IMR-90 (cell line): ENCODE measurements around the gene RIPPLY3. TPM values are rescaled to one million over a fixed set of nuclear protein-coding genes. Genes with fewer than 3 reads are reported as not detected.

Experiments
- ATAC-seq: fragments of 200-7000 bp; cut with Tn5 transposase; 2 replicates; pipeline ENCODE4 v1.9.1; 2020; ENCODE audit warnings: low read depth, mild to moderate bottlenecking, moderate library complexity
- BruUV-seq: library from RNA; stranded (reverse); fragments of 400-500 nt; replicated peaks from 2 replicates; lab custom pipeline; 2021; lab: Mats Ljungman, UMichigan
- CTCF ChIA-PET: fragments of 300-600 bp; formaldehyde crosslinking; extraction: SDS; loops from one replicate; lab custom pipeline; 2021; ENCODE audit warnings: antibody characterized with exemption; lab: Yijun Ruan, JAX
- POLR2A ChIA-PET: fragments of 300-600 bp; sonication (Branson Sonifier 250); formaldehyde crosslinking; loops from one replicate; lab custom pipeline; 2022; ENCODE audit warnings: antibody characterized with exemption; ENCODE audit not compliant: unreplicated experiment; lab: Charles Lee
- DNase-seq: peaks from one replicate; pipeline ENCODE4 v3.0.0; 2013
- H2AFZ ChIP-seq: replicated peaks from 2 replicates; pipeline ENCODE3; 2013; ENCODE audit warnings: low read length, mild to moderate bottlenecking; ENCODE audit not compliant: poor library complexity
- H2AK5ac ChIP-seq: 2 replicates; pipeline ENCODE4 v1.6.1; 2013; ENCODE audit warnings: low read depth, low read length, inconsistent platforms
- H2AK9ac ChIP-seq: replicated peaks from 2 replicates; pipeline ENCODE3; 2013; ENCODE audit warnings: mild to moderate bottlenecking, low read depth, low read length, moderate library complexity; ENCODE audit not compliant: poor library complexity
- H2BK120ac ChIP-seq: 2 replicates; pipeline ENCODE4 v1.6.1; 2013; ENCODE audit warnings: low read depth, low read length, inconsistent platforms
- H2BK15ac ChIP-seq: 3 replicates; pipeline ENCODE4 v1.6.1; 2013; ENCODE audit warnings: low read depth, low read length, inconsistent platforms
- H2BK20ac ChIP-seq: 2 replicates; pipeline ENCODE4 v1.6.1; 2013; ENCODE audit warnings: low read depth, mild to moderate bottlenecking, inconsistent platforms, low read length, moderate library complexity
- H2BK5ac ChIP-seq: 2 replicates; pipeline ENCODE4 v1.6.1; 2013; ENCODE audit warnings: mild to moderate bottlenecking, low read depth, low read length, inconsistent platforms; ENCODE audit not compliant: poor library complexity, severe bottlenecking
- H3K14ac ChIP-seq: replicated peaks from 2 replicates; pipeline ENCODE4 v1.6.1; 2013; ENCODE audit warnings: low read depth, low read length, inconsistent platforms
- H3K18ac ChIP-seq: 2 replicates; pipeline ENCODE4 v1.6.1; 2013; ENCODE audit warnings: low read depth, low read length, control low read depth
- H3K23ac ChIP-seq: 2 replicates; pipeline ENCODE4 v1.6.1; 2013; ENCODE audit warnings: low read depth, low read length, inconsistent platforms
- H3K27ac ChIP-seq: 2 replicates; pipeline ENCODE4 v1.5.1; 2013; ENCODE audit warnings: mild to moderate bottlenecking, control low read depth, low read length; ENCODE audit not compliant: insufficient read depth
- H3K27me3 ChIP-seq: 2 replicates; pipeline ENCODE4 v1.6.1; 2013; ENCODE audit warnings: low read length; ENCODE audit not compliant: control insufficient read depth, insufficient read depth
- H3K36me3 ChIP-seq: 2 replicates; pipeline ENCODE4 v1.6.1; 2013; ENCODE audit warnings: low read length, mixed read lengths; ENCODE audit not compliant: control insufficient read depth, insufficient read depth
- H3K4ac ChIP-seq: 2 replicates; pipeline ENCODE4 v1.6.1; 2013; ENCODE audit warnings: low read depth, low read length, inconsistent platforms
- H3K4me1 ChIP-seq: 2 replicates; pipeline ENCODE4 v1.6.1; 2013; ENCODE audit warnings: low read length, mixed read lengths; ENCODE audit not compliant: control insufficient read depth, insufficient read depth
- H3K4me2 ChIP-seq: 2 replicates; pipeline ENCODE4 v1.6.1; 2013; ENCODE audit warnings: low read depth, mild to moderate bottlenecking, control low read depth, low read length, moderate library complexity
- H3K4me3 ChIP-seq: 2 replicates; pipeline ENCODE4 v1.5.1; 2013; ENCODE audit warnings: low read depth, mild to moderate bottlenecking, control low read depth, low read length, moderate library complexity; ENCODE audit not compliant: insufficient read depth
- H3K56ac ChIP-seq: 2 replicates; pipeline ENCODE4 v1.6.1; 2013; ENCODE audit warnings: low read length, inconsistent platforms; ENCODE audit not compliant: insufficient read depth; ENCODE audit errors: extremely low read depth
- H3K79me1 ChIP-seq, 2 experiments: 2 replicates each; pipeline ENCODE4 v1.6.1; 2013; ENCODE audit warnings: low read length in 2 of 2, inconsistent platforms in 1 of 2, low read depth in 1 of 2
- H3K9ac ChIP-seq: 2 replicates; pipeline ENCODE4 v1.6.1; 2013; ENCODE audit warnings: low read depth, low read length, control low read depth
- H3K9me1 ChIP-seq: 2 replicates; pipeline ENCODE4 v1.6.1; 2013; ENCODE audit warnings: low read length, inconsistent platforms; ENCODE audit not compliant: insufficient read depth
- H3K9me3 ChIP-seq: 2 replicates; pipeline ENCODE4 v1.6.1; 2013; ENCODE audit warnings: low read length; ENCODE audit not compliant: control insufficient read depth, insufficient read depth
- H4K20me1 ChIP-seq: 2 replicates; pipeline ENCODE4 v1.6.1; 2013; ENCODE audit warnings: low read length, inconsistent platforms; ENCODE audit not compliant: insufficient read depth
- H4K5ac ChIP-seq: 2 replicates; pipeline ENCODE4 v1.6.1; 2013; ENCODE audit warnings: mild to moderate bottlenecking, low read depth, low read length, control low read depth
- H4K8ac ChIP-seq, 2 experiments: 2 replicates each; pipeline ENCODE4 v1.6.1; 2013; ENCODE audit warnings: low read depth in 2 of 2, low read length in 2 of 2, control low read depth in 1 of 2, inconsistent platforms in 1 of 2
- H4K91ac ChIP-seq: 2 replicates; pipeline ENCODE4 v1.6.1; 2013; ENCODE audit warnings: low read depth, low read length, inconsistent platforms; ENCODE audit not compliant: insufficient read depth
- BHLHE40 ChIP-seq: fragments of 150-350 bp; IDR thresholded peaks from 2 replicates; pipeline ENCODE4 v1.6.1; 2016; ENCODE audit warnings: mild to moderate bottlenecking, low read depth, low read length
- CEBPB ChIP-seq: IDR thresholded peaks from 2 replicates; pipeline ENCODE4 v1.6.1; 2012; ENCODE audit warnings: low read depth, low read length, improper control_type of control experiment
- CHD1 ChIP-seq: IDR thresholded peaks from 2 replicates; pipeline ENCODE4 v1.6.1; 2012; ENCODE audit warnings: low read depth, low read length, improper control_type of control experiment
- CTCF ChIP-seq: conservative IDR thresholded peaks from 2 replicates; pipeline ENCODE4 v1.5.1; 2012; ENCODE audit warnings: mild to moderate bottlenecking, low read depth, low read length, improper control_type of control experiment
- ELK1 ChIP-seq: fragments of 150-350 bp; IDR thresholded peaks from 2 replicates; pipeline ENCODE4 v1.6.1; 2016; ENCODE audit warnings: low read depth, mild to moderate bottlenecking, low read length, moderate library complexity, borderline replicate concordance
- FOS ChIP-seq: fragments of 150-350 bp; IDR thresholded peaks from 2 replicates; pipeline ENCODE4 v1.6.1; 2016; ENCODE audit warnings: low read depth, low read length
- MAFK ChIP-seq: IDR thresholded peaks from 2 replicates; pipeline ENCODE4 v1.6.1; 2012; ENCODE audit warnings: low read depth, low read length, improper control_type of control experiment
- MAZ ChIP-seq: IDR thresholded peaks from 2 replicates; pipeline ENCODE4 v1.6.1; 2012; ENCODE audit warnings: low read depth, mild to moderate bottlenecking, low read length, improper control_type of control experiment, moderate library complexity, borderline replicate concordance
- MXI1 ChIP-seq: IDR thresholded peaks from 2 replicates; pipeline ENCODE4 v1.6.1; 2012; ENCODE audit warnings: low read depth, mild to moderate bottlenecking, low read length, moderate library complexity, borderline replicate concordance
- NFE2L2 ChIP-seq: fragments of 150-350 bp; IDR thresholded peaks from 2 replicates; pipeline ENCODE4 v1.6.1; 2016; ENCODE audit warnings: low read depth, mild to moderate bottlenecking, low read length
- POLR2A ChIP-seq: IDR thresholded peaks from 2 replicates; pipeline ENCODE4 v1.6.1; 2012; ENCODE audit warnings: mild to moderate bottlenecking, low read depth, low read length
- RAD21 ChIP-seq: IDR thresholded peaks from 2 replicates; pipeline ENCODE4 v1.6.1; 2012; ENCODE audit warnings: low read length, improper control_type of control experiment
- RCOR1 ChIP-seq: IDR thresholded peaks from 2 replicates; pipeline ENCODE4 v1.6.1; 2012; ENCODE audit warnings: mild to moderate bottlenecking, low read length, improper control_type of control experiment; ENCODE audit not compliant: insufficient replicate concordance
- RFX5 ChIP-seq: IDR thresholded peaks from 2 replicates; pipeline ENCODE4 v1.8.0; 2012; ENCODE audit warnings: low read depth, mild to moderate bottlenecking, low read length, moderate library complexity
- SMC3 ChIP-seq: fragments of 150-350 bp; IDR thresholded peaks from 2 replicates; pipeline ENCODE4 v1.6.1; 2016; ENCODE audit warnings: low read depth, mild to moderate bottlenecking, antibody characterized with exemption, low read length, moderate library complexity
- USF2 ChIP-seq: fragments of 150-350 bp; IDR thresholded peaks from 2 replicates; pipeline ENCODE4 v1.6.1; 2017; ENCODE audit warnings: mild to moderate bottlenecking, antibody characterized with exemption, low read length, low read depth
- WGBS, 2 experiments: methylation state at CpG; one replicate each; pipeline versions ENCODE4 v1.1.5 to v1.1.7; 2013; ENCODE audit warnings: missing lambda C conversion rate in 2 of 2; ENCODE audit not compliant: insufficient read length in 1 of 2; ENCODE audit errors: extremely low coverage in 2 of 2; 5-methylcytosine and 5-hydroxymethylcytosine counted together
- dilution Hi-C: fragments of 300-500 bp; cut with HindIII; formaldehyde crosslinking; loops from one replicate; pipeline ENCODE4 v1.14.3; 2018; ENCODE audit warnings: low sequenced_read_pairs; ENCODE audit not compliant: unreplicated experiment
- in situ Hi-C: fragments of 300-500 bp; cut with MboI; formaldehyde crosslinking; loops from 3 replicates; pipeline ENCODE4 v1.14.3; 2019; ENCODE audit warnings: low sequenced_read_pairs, inconsistent platforms, mixed read lengths
- intact Hi-C: fragments of 100-400 bp; cut with micrococcal nuclease; formaldehyde crosslinking; loops from 2 replicates; pipeline ENCODE4 v1.10.0; 2022
- polyA plus RNA-seq, 3 experiments: library from polyadenylated mRNA; depleted of rRNA; stranded (reverse); fragments of >200 nt; gene quantifications; 2 replicates each; pipeline ENCODE4 v1.2.3, GENCODE V29; 2012; ENCODE audit warnings: low replicate concordance in 1 of 3
- total RNA-seq: library from RNA; depleted of rRNA; stranded (reverse); fragments of >200 nt; gene quantifications from 2 replicates; pipeline ENCODE4 v1.2.3, GENCODE V29; 2012

RIPPLY3 gene
- total and polyA plus RNA-seq, 2 of the 4 experiments (the other 2 are of a cell fraction): 0.10 TPM; not detected in 1

DNA sequence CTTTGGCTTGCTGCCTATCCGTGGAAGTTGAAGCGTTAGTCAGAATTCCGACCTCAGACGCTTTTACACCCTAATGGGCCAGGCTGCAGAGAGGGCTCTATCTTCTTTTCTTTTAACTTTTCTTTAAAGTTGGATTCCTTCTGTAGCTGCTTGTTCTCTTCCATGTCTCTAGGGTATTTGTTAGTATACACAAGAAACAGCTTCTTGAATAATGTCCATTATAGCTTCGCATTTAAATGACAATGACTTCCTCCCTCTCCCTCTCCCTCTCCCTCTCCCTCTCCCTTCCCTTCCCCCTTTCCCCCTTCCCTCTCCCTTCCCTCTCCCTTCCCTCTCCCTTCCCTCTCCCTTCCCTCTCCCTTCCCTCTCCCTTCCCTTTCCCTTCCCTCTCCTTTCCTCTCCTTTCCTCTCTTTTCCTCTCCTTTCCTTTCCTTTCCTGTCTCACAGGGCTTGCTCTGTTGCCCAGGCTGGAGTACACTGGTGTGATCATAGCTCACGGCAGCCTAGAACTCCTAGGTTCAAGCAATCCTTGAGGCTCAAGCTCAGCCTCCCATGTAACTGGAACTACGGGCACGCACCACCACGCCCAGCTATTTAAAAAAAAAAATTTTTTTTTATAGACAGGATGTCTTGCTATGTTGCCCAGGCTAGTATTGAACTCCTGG, 33.0 kb downstream of the RIPPLY3 start:
- Histone ChIP-seq H2AK5ac (no peak overlapping the region), H3K27me3 (peaks cover 8% of the 10 kb centered on the region), H4K5ac (no peak overlapping the region), H3K36me3 (no peaks in the 10 kb centered on the region), H3K9me3 (no peaks in the 10 kb centered on the region), H3K4me3 (no peak overlapping the region), H2BK5ac (no peak overlapping the region), H3K18ac (no peak overlapping the region), H2AK9ac (no peak overlapping the region), H2AFZ (no peak overlapping the region), H3K4ac (no peak overlapping the region), H3K23ac (no peak overlapping the region), H2BK15ac (no peak overlapping the region), H3K9ac (no peak overlapping the region), H3K79me1 (no peaks in the 10 kb centered on the region), H3K4me2 (no peak overlapping the region), H4K20me1 (no peaks in the 10 kb centered on the region), H4K91ac (no peak overlapping the region), H3K27ac (no peak overlapping the region), H2BK120ac (no peak overlapping the region), H2BK20ac (no peak overlapping the region), H3K4me1 (no peaks in the 10 kb centered on the region), H3K9me1 (no peaks in the 10 kb centered on the region), H4K8ac (no peak overlapping the region), H3K56ac (no peak overlapping the region), H3K14ac (no peak overlapping the region)
- DNase-seq (no peak), ATAC-seq (no peak)
- dilution Hi-C loops: no loop called here
- no TSS peak for BruUV-seq
- no peak for TF ChIP-seq SMC3
- no peak for TF ChIP-seq ELK1
- no peak for TF ChIP-seq CTCF
- no peak for TF ChIP-seq BHLHE40
- no peak for TF ChIP-seq RCOR1
- no peak for TF ChIP-seq NFE2L2
- no peak for TF ChIP-seq MXI1
- no peak for TF ChIP-seq MAFK
- TF ChIP-seq CHD1: no peak
- no peak for TF ChIP-seq FOS
- no peak for TF ChIP-seq MAZ
- no peak for TF ChIP-seq CEBPB
- no peak for TF ChIP-seq USF2
- no peak for TF ChIP-seq RFX5
- TF ChIP-seq POLR2A: no peak
- no peak for TF ChIP-seq RAD21
- 40% methylated on average over 1 of the region's 9 CpGs; no CpG with 5 or more reads in 1 of the 2 experiments for WGBS, 2 experiments
- in situ Hi-C loops: no loop called here
- intact Hi-C loops: no loop called here
- POLR2A ChIA-PET: no interaction called here
- CTCF ChIA-PET: interaction anchor here (0.6 to 1.3 kb wide), 3 partner anchors 14 to 543 kb away, joined by 3 to 4 read pairs (median 4); no protein-coding TSS in a partner anchor
